OCI-LY1 (cell line): ENCODE data around the gene STARD9.

Source experiments
- CTCF ChIP-seq: fragments of 200-600 bp; sonication (generic), shearing (Covaris generic); IDR thresholded peaks from 2 replicates; pipeline ENCODE4 v1.5.1; 2017; ENCODE audit warnings: mild to moderate bottlenecking, antibody characterized with exemption, low read length, moderate library complexity, mixed read lengths
- EZH2 ChIP-seq: fragments of 200-600 bp; sonication (generic), shearing (Covaris generic); IDR thresholded peaks from 2 replicates; pipeline ENCODE4 v1.8.0; 2017; ENCODE audit warnings: borderline replicate concordance, mixed run types, mild to moderate bottlenecking, antibody characterized with exemption, low read length, moderate library complexity, mixed read lengths

- TF ChIP-seq EZH2 (no peak), CTCF (peak; percentile 97)
Measured at GRCh38 chr15:42650208-42651066, 75.0 kb downstream of the STARD9 start.
